HG03196 (cell line): ENCODE results near the gene CUTC.
"Not testable (repeated sequence)": the region's sequence is repeated elsewhere in the genome, so short reads cannot be mapped to it uniquely, and the experiment has no call there.

ENCODE experiments used
- ATAC-seq: cut with Tn5 transposase; IDR thresholded peaks from one replicate; pipeline ENCODE4 v1.9.1; 2021; ENCODE audit not compliant: unreplicated experiment

Gene CUTC

DNA sequence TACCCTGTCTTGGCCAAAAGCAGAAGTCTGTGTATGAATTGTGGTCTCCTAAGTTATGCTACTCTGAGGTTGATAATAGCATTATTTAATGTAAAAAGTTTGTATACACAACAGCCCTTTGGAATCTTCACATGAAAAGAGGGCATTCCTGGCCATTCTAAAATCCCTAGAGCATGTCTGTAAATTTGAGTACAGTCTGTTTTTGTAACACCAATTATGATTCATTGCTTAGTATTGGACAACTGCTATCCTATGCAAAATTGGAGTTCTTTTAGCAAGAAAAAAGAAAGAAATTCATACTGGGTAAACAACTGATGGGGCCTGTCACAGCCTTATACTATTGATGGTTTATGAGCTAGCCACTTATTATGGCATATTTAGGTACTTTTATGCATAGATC is 10.2 kb downstream of the CUTC start:
- no peak for ATAC-seq

DNA sequence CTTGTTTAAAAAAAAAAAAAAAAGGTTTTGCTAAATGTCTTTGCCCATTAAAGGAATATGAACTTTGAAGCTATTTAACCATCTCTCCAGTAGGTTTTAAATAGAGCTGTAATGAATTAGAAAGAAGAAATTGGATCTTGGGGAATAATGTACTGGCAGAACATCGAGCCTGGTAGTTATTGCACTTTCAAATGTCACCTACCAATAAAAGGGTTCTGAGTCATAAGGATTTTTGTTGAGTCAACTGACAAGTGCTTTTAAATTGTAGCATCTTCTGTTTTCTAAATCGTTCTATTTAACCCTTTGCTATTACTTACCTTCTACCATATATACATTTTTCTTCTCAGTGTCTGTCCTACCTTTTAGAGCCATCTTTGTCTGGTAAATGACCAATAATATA is 10.7 kb downstream of the CUTC start:
- no peak for ATAC-seq

DNA sequence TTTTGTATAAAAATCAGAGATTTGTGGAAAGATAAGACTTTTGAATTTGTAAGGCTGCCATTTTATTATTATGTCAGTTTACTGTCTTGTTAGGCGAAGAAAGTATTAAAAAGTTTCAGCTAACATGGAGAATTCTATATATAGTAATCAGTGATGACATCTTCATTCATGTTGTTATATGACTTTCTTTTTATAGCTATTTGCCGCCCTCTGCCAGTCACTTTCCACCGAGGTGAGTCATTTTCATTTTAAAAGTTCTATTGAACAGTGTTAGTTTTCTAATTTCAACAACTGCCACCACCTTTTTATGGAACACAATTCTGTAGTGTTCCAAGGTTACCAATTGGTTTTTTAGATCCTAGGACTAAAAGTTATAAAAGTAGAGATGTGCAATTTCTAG is 11.8 kb downstream of the CUTC start:
- no peak for ATAC-seq

DNA sequence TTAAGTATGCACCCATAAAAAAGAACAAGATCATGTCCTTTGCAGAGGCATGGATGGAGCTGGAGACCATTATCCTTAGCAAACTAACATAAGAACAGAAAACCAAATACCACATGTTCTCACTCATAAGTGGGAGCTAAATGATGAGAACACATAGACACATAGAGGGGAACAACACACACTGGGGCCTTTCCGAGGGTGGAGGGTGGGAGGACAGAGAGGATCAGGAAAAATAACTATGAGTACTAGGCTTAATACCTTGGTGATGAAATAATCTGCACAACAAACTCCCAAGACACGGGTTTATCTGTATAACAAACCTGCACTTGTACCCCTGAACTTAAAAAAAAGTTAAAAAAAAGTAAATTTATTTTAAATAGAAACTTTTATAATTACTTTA is 14.1 kb downstream of the CUTC start:
- ATAC-seq = not testable (repeated sequence)

DNA sequence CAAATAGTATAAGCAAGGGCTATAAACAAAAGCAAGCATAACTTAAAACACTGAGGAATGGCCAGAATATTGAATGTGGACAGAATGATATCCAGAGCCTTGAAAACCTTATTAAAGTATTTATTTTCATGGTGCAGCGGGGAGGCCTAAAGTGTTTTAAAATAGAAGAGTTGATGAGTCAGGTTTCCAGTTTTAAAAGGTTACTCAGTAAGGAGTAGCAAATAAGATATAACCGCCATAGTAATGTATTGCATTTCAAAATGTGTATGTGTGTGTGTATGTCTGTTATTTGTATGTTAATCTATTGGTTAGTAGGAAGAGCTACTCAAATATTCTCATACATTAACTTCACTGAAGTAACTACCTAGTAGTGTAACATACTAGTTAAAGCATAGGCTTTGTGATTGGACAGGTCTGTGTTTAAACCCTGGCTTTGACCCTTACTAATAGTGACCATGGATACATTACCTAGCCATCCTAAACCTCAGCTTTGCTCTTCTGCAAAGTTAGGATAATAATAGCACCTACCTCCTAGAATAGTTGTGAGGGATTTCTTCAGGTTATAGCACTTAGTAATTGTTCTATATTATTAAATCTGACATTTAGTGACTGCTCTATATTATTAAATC is 16.9 kb downstream of the CUTC start:
- ATAC-seq = no peak

DNA sequence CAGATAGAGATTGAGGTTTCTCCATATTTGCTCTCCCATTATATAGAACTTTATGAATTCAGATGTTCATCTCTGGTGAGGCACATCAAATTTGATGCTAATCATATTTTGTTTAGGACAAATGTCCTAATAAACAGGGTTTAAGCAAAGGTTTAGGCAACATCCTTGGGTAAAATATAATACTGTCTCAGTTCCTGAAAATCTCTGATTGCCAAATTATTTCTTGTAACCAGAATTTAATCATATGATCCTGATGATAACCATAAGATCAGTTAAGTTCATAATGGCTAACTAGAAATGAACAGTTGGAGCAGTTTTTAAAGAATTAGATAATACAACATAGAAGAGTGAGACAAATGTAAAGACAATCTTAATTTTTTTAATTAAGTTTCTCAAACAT is 18.6 kb downstream of the CUTC start:
- no peak for ATAC-seq

DNA sequence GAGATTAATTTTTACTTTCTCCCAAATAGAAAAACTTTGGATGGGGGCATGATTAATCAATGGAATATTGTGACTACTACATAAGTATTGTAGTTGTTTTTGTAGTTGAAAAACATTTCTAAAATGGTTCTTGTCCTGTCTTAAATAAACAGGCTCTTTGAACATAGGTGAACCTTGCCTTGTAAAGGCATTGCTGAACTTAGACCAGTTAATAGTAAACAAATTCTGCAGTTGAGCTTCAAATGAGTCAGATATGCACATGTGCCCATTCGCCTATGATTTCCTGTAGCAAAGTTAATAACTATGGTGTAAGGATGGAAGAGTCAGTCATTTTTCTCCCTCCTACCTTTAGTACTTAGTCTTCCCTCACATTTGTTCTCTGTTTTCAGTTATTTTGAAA is 22.6 kb downstream of the CUTC start:
- ATAC-seq = no peak

DNA sequence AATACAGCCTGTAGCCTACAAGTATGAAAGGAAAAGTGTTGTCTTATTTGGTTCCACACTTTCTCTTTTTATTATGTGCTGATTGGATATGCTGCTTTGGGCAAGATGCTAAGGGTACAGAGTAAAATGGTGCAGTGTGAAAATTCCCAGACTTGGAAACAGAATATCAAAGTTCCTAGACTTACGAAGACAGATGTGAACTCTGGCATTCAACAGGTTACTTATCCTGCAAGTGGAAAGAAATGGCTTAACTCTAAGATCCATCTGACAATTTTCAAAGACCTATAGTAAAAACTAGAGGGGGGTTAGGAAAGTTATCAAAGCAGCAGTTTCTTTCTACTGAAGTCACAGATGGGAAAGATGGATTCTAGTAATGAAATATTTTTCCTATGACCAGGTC is 24.1 kb downstream of the CUTC start:
- ATAC-seq = no peak

DNA sequence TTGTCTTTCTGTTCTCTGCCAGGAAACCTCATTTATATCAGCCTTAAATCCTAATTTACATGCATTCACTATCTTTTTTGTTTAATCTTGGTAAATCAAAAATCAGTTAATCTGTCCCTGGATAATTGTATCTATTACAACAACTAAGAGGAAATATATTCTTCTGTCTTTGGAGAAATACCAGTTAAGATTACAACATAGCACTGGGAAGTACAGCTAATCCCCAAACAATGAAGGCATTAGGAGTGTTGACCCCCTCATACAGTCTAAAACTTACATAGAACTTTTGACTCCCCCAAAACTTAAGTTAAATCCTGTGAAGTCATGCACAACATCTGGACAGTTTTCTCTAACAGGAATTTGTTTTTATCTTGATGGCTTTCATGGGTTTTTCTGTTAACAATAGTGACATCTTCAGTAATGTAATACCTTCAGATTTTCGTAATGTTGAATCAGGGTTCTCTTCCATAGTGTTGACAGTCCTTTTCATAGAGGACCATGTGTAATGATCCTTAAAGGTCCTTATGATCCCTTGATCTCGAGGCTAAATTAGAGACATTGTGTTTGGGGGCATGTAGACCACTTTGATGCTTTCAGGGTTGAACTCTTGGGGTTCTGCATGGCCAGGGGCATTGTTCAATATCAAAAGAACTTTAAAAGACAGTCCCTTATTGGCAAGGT is 26.3 kb downstream of the CUTC start:
- ATAC-seq = no peak

DNA sequence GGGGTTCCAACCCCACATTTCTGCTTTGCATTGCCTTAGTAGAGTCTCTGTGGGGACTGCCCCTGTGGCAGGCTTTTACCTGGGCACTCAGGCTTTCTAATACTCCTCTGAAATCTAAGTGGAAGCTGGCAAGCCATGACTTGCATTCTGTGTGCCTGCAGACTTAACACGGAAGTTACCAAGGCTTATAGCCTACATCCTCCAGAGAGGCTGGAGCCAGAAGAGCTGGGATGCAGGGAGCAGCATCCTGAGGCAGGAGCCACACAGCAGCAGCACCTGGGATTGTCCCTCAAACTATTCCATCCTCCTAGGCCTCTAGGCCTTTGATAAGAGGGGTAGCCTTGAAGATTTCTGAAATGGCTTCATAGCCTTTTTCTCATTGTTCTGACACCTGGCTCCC is 28.3 kb downstream of the CUTC start:
- ATAC-seq = no peak

DNA sequence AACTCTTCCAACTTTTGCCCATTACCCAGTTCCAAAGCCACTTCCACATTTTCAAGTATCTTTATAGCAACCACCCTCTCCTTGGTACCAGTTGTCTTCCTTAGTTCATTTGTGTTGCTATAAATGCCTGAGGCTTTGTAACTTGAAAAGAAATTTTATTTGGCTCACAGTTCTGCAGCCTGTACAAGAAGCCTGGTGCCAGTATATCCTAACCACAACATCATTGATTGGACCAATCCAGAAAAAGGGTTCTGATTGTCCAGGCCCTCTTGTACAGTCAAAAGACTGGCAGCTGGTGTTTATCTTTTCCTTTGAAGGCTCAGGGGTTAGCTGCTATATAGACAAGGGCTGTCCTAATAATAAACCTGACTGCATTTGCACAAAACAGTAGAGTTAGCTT is 29.3 kb downstream of the CUTC start:
- ATAC-seq = no peak

DNA sequence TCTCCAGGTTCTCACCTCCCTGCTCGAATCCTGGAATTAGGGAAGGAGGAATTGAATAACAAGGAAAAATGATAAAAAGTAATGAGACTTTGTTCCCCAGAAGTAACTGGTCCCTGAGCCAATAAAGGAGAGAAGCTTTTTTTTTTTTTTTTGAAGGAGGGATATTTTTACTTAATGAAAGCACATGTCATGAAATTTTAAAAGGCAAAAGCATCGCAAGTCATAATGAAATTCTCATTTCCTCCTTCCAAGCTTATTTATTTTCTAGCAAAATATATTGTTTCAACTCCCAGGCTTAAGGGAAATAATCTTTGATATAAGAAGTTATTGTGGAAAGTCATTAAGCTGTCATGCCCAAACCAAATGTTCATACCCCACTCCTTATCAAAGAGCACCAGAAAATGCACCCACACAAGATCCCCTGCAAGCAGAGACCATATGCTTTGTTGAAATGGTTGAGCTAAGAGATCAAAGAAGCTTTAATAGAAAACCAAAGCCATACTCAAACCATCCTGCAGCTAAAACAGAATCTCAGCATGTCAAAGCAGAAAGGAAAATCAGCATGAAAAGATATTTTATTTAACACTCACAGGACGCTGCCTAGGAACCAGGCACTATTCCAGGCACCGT is 33.8 kb downstream of the CUTC start:
- ATAC-seq = peak; percentile 21

DNA sequence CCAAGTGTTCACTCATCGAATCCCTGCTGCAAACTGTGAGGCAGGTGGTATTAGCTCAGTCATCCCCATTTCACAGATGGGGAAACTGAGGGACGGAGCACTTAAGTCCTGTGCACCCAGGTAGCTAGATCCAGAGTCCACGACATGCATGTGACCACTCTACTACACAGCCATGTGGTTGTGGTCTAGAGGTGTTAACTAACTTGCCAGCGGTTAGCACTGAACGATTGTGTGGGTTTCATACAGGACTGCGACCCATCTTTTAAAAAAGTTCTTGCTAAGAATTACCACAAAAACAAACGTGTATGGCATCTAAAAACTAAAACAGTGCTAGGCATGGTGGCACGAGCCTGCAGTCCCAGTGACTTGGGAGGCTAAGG is 34.3 kb downstream of the CUTC start:
- ATAC-seq = peak; percentile 70

DNA sequence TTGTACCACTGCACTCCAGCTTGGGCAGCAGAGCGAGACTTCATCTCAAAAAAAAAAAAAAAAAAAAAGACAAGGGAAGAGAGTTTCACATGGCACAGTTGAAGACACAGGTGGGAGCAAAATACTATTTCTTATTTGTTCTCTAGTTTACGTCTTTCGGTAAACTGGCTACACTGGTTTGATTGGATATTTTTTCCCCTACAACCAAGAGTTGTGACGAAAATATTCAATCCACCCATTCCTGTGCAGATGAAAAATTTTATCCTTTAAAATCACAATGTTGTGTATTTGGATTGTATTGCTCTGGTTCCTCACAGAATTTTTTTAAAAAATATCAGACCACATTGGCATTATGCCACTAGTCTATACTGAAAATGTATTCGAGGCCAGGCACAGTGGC is 35.9 kb downstream of the CUTC start:
- no peak for ATAC-seq

DNA sequence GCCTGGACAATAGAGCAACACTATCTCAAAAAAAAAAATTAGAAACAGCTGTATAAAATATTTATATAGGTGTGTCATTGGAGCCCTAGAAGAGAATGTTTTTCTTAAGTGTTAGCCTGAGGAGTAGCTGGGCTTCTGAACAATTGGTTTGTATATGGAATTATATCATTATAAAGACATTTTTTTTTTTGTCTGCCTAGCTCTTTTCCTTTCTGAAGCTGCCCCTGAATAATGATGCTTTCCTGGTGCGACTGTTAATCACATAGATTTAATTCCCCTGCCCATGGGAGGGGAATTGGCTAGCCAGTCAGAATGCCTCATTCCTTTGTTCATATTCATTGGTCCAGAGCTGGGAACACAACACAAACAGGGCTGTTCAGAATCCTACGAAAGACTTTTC is 36.5 kb downstream of the CUTC start:
- ATAC-seq = no peak

DNA sequence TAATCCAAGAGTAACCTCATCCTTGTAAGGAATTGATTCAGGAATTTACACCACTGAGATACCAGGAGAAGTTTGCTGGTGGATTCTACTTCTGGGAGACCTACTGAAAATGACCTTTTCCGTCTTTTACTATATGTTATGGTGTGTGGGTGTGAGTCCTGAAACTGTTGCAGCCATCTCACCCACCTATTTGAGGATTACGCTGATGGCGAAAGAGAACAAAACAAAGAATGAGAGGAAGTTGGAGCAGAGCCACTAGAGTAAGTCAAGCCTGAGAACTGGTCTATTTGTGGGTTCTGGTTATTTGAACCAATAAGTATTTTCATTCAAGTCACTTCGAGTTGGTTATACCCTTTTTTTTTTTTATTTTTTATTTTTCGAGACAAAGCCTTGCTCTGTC is 37.7 kb downstream of the CUTC start:
- ATAC-seq = no peak

DNA sequence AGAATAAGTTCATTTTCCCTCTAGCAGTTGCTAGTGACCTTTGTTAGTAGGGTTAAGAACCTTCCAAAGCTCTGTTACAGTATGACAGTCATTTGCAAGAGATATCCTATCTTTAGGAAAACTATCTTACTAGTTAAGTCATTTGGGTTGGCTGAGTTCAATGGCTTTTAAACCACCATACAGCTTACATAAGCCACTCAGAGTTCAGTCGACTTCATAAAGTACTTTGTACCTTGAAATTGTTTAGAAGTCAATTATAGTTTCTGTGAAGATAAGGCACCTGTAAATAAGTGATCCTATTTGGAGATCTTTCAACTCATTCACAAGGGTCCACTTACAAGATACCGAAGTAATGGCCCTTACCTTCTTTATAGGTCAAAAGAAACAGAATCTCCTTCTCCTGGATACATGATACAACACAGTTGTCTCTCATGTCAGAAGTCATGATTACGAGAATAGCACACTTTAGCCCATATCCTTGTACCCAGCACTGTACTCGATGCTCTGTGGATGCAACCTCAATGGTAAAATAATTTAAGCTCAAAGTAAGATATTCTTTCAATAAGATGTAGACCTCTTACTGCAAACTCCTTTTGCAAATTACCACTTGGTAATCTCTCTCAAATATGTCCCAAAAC is 38.5 kb downstream of the CUTC start:
- no peak for ATAC-seq

DNA sequence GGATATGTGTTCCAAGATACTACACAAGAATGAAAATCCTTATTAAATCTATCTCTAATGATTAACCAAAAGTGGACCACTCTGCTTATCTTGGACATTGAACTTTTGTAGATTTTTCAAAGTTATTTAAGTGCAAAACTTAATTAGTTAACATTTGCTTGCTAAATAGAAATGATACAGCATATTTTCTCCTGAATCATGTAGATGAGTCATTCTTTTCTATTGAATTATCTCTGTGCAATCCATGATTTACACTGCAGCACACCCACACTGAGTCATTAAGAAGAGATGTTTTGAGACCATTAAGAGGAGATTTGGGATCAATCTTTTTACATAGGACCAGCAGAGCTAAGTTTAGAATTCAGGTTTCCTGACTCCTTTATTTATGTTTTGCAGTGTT is 43.8 kb downstream of the CUTC start:
- no peak for ATAC-seq

DNA sequence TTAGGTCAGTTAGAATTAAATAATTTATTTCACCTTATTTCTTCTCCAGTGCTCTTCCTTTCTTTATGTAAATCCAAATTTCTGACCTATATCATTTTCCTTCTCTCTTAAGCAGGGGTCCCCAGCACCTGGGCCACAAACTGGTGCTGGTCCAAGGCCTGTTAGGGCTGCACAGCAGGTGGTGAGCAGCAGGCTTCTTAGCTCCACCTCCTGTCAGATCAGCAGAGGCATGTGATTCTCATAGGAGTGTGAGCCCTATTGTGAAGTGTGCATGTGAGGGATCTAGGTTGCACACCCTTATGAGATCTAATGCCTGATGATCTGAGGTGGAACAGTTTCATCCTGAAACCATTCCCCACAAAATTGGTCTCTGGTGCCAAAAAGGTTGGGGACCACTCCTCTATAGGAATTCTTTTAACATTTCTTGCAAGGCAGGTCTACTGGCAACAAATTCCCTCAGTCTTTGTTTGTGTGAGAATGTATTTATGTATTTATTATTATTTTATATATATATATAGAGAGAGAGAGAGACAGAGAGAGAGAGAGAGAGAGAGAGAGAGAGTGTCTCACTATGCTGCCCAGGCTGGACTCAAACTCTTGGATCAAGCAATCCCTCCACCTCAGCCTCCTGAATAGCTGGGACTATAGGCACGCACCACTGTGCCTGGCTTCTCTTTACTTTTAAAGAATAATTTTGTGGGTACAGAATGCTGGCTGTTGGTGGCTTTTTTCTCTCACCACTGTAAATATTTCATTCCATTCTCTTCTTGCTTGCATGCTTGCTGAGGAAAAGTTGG is 46.1 kb downstream of the CUTC start:
- no peak for ATAC-seq

DNA sequence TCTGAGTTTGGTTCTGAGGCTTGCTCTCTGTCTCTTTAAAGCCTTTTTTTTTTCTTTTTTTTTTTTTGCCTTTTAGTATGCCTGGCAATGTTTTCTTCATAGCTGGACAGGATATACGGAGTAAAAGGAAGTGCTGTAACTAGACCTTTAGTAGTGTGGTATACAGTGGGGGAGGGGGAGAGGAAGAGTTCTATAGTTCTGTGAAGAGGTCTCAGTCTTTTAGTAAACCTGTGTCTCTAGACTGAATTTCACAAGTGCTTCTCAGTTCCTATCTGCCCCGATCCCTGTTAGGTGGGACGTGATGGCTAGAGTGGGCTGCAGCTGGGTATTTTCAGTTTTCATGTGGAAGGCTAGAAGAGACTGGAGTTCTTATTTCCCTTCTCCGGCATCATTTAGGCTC is 47.3 kb downstream of the CUTC start:
- ATAC-seq = no peak

DNA sequence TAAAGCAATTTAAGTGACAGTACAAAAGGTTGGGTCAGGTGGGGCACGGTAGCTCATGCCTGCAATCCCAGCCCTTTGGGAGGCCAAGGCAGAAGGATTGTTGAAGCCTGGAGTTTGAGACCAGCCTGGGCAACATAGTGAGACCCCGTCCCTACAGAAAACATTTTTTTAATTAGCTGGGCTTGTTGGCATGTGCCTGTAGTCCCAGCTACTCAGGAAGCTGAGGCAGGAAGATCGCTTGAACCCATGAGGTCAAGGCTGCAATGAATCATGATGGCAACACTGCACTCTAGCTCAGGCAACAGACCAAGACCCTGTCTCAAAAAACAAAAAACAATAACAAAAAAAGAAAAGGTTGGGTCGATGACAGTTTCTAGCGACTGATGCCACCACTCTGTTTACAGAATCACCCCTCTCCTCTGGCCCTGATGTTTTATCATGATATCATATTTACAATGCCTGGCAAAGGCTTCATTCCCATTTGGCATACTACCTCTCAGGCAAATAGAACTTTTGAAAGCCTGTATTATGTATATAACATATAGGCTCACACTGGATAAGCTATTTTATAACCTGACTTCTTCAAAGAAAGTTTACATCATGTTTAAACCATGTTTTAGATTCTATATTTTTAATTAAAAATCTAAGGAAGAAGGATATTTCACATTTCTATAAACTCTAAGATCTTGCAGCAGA is 49.8 kb downstream of the CUTC start:
- no peak for ATAC-seq
